GM19324 (cell line): ENCODE results near the gene CFAP45.
A peak's percentile ranks its signal among the peaks of the same experiment; 100 is the strongest.

Experiments used
- ATAC-seq: cut with Tn5 transposase; IDR thresholded peaks from one replicate; pipeline ENCODE4 v1.9.1; 2021; ENCODE audit warnings: mild to moderate bottlenecking, moderate library complexity; ENCODE audit not compliant: unreplicated experiment, low FRiP score

CFAP45 gene

GRCh38 chr1:159857889-159858288 lies 42.1 kb downstream of the CFAP45 start:
- ATAC-seq = no peak

- ATAC-seq = no peak
Observed at GRCh38 chr1:159856576-159856975, 43.4 kb downstream of the CFAP45 start.

GRCh38 chr1:159855709-159856108 lies 44.3 kb downstream of the CFAP45 start:
- no peak for ATAC-seq

- ATAC-seq = peak; percentile 64
Observed at GRCh38 chr1:159854693-159855192, 45.2 kb downstream of the CFAP45 start.

- no peak for ATAC-seq
Observed at GRCh38 chr1:159854116-159854692, 45.8 kb downstream of the CFAP45 start.

GRCh38 chr1:159853417-159854115 lies 46.4 kb downstream of the CFAP45 start:
- no peak for ATAC-seq

GRCh38 chr1:159851407-159851806 lies 48.6 kb downstream of the CFAP45 start:
- ATAC-seq = no peak

GRCh38 chr1:159849626-159850366 lies 50.2 kb downstream of the CFAP45 start:
- ATAC-seq = no peak

- ATAC-seq = no peak
Observed at GRCh38 chr1:159848326-159848725, 51.6 kb downstream of the CFAP45 start.

GRCh38 chr1:159847231-159847630 lies 52.7 kb downstream of the CFAP45 start:
- ATAC-seq = no peak

- ATAC-seq = no peak
Observed at GRCh38 chr1:159845751-159846629, 54.0 kb downstream of the CFAP45 start.

- ATAC-seq = no peak
Observed at GRCh38 chr1:159843459-159843858, 56.5 kb downstream of the CFAP45 start.

GRCh38 chr1:159841749-159842148 lies 58.2 kb downstream of the CFAP45 start:
- ATAC-seq = no peak

GRCh38 chr1:159839116-159839849 lies 60.7 kb downstream of the CFAP45 start:
- ATAC-seq = no peak

GRCh38 chr1:159838715-159839114 lies 61.2 kb downstream of the CFAP45 start:
- no peak for ATAC-seq

GRCh38 chr1:159835862-159836525 lies 64.0 kb downstream of the CFAP45 start:
- no peak for ATAC-seq

GRCh38 chr1:159835356-159835755 lies 64.6 kb downstream of the CFAP45 start:
- no peak for ATAC-seq

- no peak for ATAC-seq
Observed at GRCh38 chr1:159832309-159832708, 67.7 kb downstream of the CFAP45 start.

- ATAC-seq = no peak
Observed at GRCh38 chr1:159831412-159832141, 68.4 kb downstream of the CFAP45 start.
